HepG2 (cell line): Measurements from ENCODE around the gene IL17RC. TPM values are rescaled to one million over a fixed set of nuclear protein-coding genes. Genes with fewer than 3 reads are reported as not detected.

Experiments used
- ATM ChIP-seq: fragments of 450-650 bp; IDR thresholded peaks from 2 replicates; pipeline ENCODE4 v1.7.1; 2017; ENCODE audit warnings: mild to moderate bottlenecking, borderline replicate concordance
- ELF1 ChIP-seq: sonication (generic); formaldehyde crosslinking; IDR thresholded peaks from 2 replicates; pipeline ENCODE4 v1.4.0; 2020; ENCODE audit warnings: missing genetic modification reagents
- FOXO4 ChIP-seq: sonication (generic); formaldehyde crosslinking; conservative IDR thresholded peaks from 2 replicates; pipeline ENCODE4 v1.8.1; 2023; ENCODE audit warnings: missing genetic modification reagents
- GATAD1 ChIP-seq: IDR thresholded peaks from 2 replicates; pipeline ENCODE4 v1.6.1; 2016; ENCODE audit warnings: missing genetic modification reagents, missing compliant biosample characterization
- NFE2L1 ChIP-seq: sonication (generic); formaldehyde crosslinking; IDR thresholded peaks from 2 replicates; pipeline ENCODE4 v1.4.0; 2020; ENCODE audit warnings: missing genetic modification reagents, mild to moderate bottlenecking, borderline replicate concordance
- PPARG ChIP-seq: conservative IDR thresholded peaks from 2 replicates; pipeline ENCODE4 v1.6.1; 2016; ENCODE audit warnings: missing biosample characterization, missing genetic modification reagents
- RXRB ChIP-seq: IDR thresholded peaks from 2 replicates; pipeline ENCODE4 v1.6.1; 2016; ENCODE audit warnings: borderline replicate concordance, missing genetic modification reagents, missing compliant biosample characterization
- SKI ChIP-seq: fragments of 450-650 bp; IDR thresholded peaks from one replicate; pipeline ENCODE4 v1.6.1; 2018; ENCODE audit warnings: mild to moderate bottlenecking; ENCODE audit not compliant: partially characterized antibody
- TFE3 ChIP-seq: IDR thresholded peaks from 2 replicates; pipeline ENCODE4 v1.6.1; 2016
- ZC3H13 ChIP-seq: sonication (generic); formaldehyde crosslinking; IDR thresholded peaks from 2 replicates; pipeline ENCODE4 v1.8.1; 2023; ENCODE audit warnings: mild to moderate bottlenecking, missing genetic modification reagents, moderate library complexity
- ZNF24 ChIP-seq: fragments of 450-650 bp; IDR thresholded peaks from 2 replicates; pipeline ENCODE4 v1.6.1; 2017; ENCODE audit warnings: antibody characterized with exemption, mild to moderate bottlenecking
- ZNF251 ChIP-seq: sonication (generic); formaldehyde crosslinking; IDR thresholded peaks from 2 replicates; pipeline ENCODE4 v1.9.0; 2021; ENCODE audit warnings: mild to moderate bottlenecking, missing genetic modification reagents
- ZNF430 ChIP-seq: sonication (generic); formaldehyde crosslinking; IDR thresholded peaks from 2 replicates; pipeline ENCODE4 v1.9.0; 2021; ENCODE audit warnings: mild to moderate bottlenecking, missing genetic modification reagents
- ZNF704 ChIP-seq: sonication (generic); formaldehyde crosslinking; IDR thresholded peaks from 2 replicates; pipeline ENCODE4 v1.8.1; 2023; ENCODE audit warnings: mild to moderate bottlenecking, inconsistent platforms, moderate library complexity, missing genetic modification reagents, borderline replicate concordance
- ZNF768 ChIP-seq: sonication (generic); formaldehyde crosslinking; IDR thresholded peaks from 2 replicates; pipeline ENCODE4 v1.4.0; 2020; ENCODE audit warnings: missing genetic modification reagents
- ZNF772 ChIP-seq: sonication (generic); formaldehyde crosslinking; IDR thresholded peaks from 2 replicates; pipeline ENCODE4 v1.5.0; 2020; ENCODE audit warnings: mild to moderate bottlenecking, missing genetic modification reagents
- polyA plus RNA-seq, 8 experiments: library from polyadenylated mRNA; depleted of rRNA in 3 of 8; stranded (reverse) in 7 of 8; unstranded in 1 of 8; fragments of >200 nt; fragmentation: Illumina TruSeq in 4 of 8; extraction: Trizol in 4 of 8; gene quantifications; 2 replicates each; pipeline versions ENCODE4 v1.2.1 to v1.2.3, GENCODE V29; 2011 to 2016; ENCODE audit warnings: low read depth in 4 of 8, missing spikeins in 1 of 8, mixed read lengths in 1 of 8; ENCODE audit not compliant: insufficient read depth in 1 of 8
- total RNA-seq, 5 experiments: library from RNA; depleted of rRNA; stranded (reverse); fragments of >200 nt; fragmentation: Illumina TruSeq; extraction: Trizol; gene quantifications; 2 replicates each; pipeline ENCODE4 v1.2.3, GENCODE V29; 2016; ENCODE audit warnings: low read depth in 1 of 5
- TF ChIP-seq, protein P1 (sequence below): sonication (generic); formaldehyde crosslinking; IDR thresholded peaks from 2 replicates; pipeline ENCODE4 v1.5.1; 2020; ENCODE audit warnings: mild to moderate bottlenecking, missing genetic modification reagents, moderate library complexity

Gene IL17RC
- total and polyA plus RNA-seq, 2 of the 13 experiments (the other 11 are each of a cell fraction or from before 2014, with no cell fraction given), result 20.7 to 24.0 TPM

- TF ChIP-seq ZNF704 (CRISPR knock-in tag), result peak; percentile 64; the same call in 1 of the 2 replicates
- peak; percentile 48 for TF ChIP-seq ZNF768 (CRISPR knock-in tag)
- TF ChIP-seq FOXO4 (CRISPR knock-in tag), result no peak
- peak; percentile 72 for TF ChIP-seq ELF1 (CRISPR knock-in tag)
- TF ChIP-seq, protein P1, sequence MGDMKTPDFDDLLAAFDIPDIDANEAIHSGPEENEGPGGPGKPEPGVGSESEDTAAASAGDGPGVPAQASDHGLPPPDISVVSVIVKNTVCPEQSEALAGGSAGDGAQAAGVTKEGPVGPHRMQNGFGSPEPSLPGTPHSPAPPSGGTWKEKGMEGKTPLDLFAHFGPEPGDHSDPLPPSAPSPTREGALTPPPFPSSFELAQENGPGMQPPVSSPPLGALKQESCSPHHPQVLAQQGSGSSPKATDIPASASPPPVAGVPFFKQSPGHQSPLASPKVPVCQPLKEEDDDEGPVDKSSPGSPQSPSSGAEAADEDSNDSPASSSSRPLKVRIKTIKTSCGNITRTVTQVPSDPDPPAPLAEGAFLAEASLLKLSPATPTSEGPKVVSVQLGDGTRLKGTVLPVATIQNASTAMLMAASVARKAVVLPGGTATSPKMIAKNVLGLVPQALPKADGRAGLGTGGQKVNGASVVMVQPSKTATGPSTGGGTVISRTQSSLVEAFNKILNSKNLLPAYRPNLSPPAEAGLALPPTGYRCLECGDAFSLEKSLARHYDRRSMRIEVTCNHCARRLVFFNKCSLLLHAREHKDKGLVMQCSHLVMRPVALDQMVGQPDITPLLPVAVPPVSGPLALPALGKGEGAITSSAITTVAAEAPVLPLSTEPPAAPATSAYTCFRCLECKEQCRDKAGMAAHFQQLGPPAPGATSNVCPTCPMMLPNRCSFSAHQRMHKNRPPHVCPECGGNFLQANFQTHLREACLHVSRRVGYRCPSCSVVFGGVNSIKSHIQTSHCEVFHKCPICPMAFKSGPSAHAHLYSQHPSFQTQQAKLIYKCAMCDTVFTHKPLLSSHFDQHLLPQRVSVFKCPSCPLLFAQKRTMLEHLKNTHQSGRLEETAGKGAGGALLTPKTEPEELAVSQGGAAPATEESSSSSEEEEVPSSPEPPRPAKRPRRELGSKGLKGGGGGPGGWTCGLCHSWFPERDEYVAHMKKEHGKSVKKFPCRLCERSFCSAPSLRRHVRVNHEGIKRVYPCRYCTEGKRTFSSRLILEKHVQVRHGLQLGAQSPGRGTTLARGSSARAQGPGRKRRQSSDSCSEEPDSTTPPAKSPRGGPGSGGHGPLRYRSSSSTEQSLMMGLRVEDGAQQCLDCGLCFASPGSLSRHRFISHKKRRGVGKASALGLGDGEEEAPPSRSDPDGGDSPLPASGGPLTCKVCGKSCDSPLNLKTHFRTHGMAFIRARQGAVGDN (CRISPR knock-in tag), result peak; percentile 94
- TF ChIP-seq PPARG, result no peak
- TF ChIP-seq ZNF430 (CRISPR knock-in tag), result 0 out of 2 replicates have a peak, but pooled peaks have one; percentile 34
- no peak for TF ChIP-seq ZNF251
- TF ChIP-seq ZNF772 (CRISPR knock-in tag), result 0 out of 2 replicates have a peak, but pooled peaks have one; percentile 26
- TF ChIP-seq ZNF24, result no peak
- TF ChIP-seq RXRB (CRISPR knock-in tag), result no peak; the same call in 1 of the 2 replicates
- peak; percentile 71; the same call in 1 of the 2 replicates for TF ChIP-seq ZC3H13 (CRISPR knock-in tag)
- TF ChIP-seq SKI, result peak; percentile 54
- TF ChIP-seq TFE3, result peak; percentile 62; the same call in 1 of the 2 replicates
- TF ChIP-seq ATM, result no peak
- TF ChIP-seq GATAD1, result 0 out of 2 replicates have a peak, but pooled peaks have one; percentile 36
- no peak for TF ChIP-seq NFE2L1 (CRISPR knock-in tag)
Measured at GRCh38 chr3:9915254-9916141, 1.4 kb upstream of the IL17RC start (continued).
